GM12878 (cell line): ENCODE data around the gene C17orf78. TPM values are rescaled to one million over a fixed set of nuclear protein-coding genes. Genes with fewer than 3 reads are reported as not detected.
A peak's percentile ranks its signal among the peaks of the same experiment; 100 is the strongest.

Experiments used
- ASH2L ChIP-seq: fragments of 300-600, 200-600 bp; sonication (generic); IDR thresholded peaks from 2 replicates; pipeline ENCODE4 v1.6.1; 2017; ENCODE audit warnings: low read depth, mild to moderate bottlenecking, borderline replicate concordance
- BACH1 ChIP-seq: fragments of 450-650 bp; IDR thresholded peaks from 2 replicates; pipeline ENCODE4 v1.6.1; 2017; ENCODE audit warnings: mild to moderate bottlenecking, borderline replicate concordance
- BCL11A ChIP-seq: IDR thresholded peaks from 2 replicates; pipeline ENCODE4 v1.6.1; 2011; ENCODE audit warnings: low read depth, low read length
- CREM ChIP-seq: IDR thresholded peaks from 2 replicates; pipeline ENCODE4 v1.6.1; 2014; ENCODE audit warnings: antibody characterized with exemption, low read depth
- EED ChIP-seq: sonication (generic); IDR thresholded peaks from 2 replicates; pipeline ENCODE4 v1.6.1; 2016; ENCODE audit warnings: antibody characterized with exemption, low read depth
- ETV6 ChIP-seq, 2 experiments: fragments of 450-650 bp in 1 of 2; IDR thresholded peaks in 1 of 2; conservative IDR thresholded peaks in 1 of 2; 2 replicates each; pipeline ENCODE4 v1.6.1; 2014; ENCODE audit warnings: antibody characterized with exemption in 1 of 2, borderline replicate concordance in 1 of 2, low read depth in 1 of 2, mild to moderate bottlenecking in 1 of 2, moderate library complexity in 1 of 2
- GATAD2B ChIP-seq: fragments of 450-650 bp; conservative IDR thresholded peaks from 2 replicates; pipeline ENCODE4 v1.6.1; 2017; ENCODE audit warnings: low read depth, mild to moderate bottlenecking, moderate library complexity
- HCFC1 ChIP-seq: fragments of 150-350 bp; IDR thresholded peaks from 2 replicates; pipeline ENCODE4 v1.6.1; 2014; ENCODE audit warnings: low read length
- LARP7 ChIP-seq: fragments of 450-650 bp; IDR thresholded peaks from 2 replicates; pipeline ENCODE4 v1.6.1; 2017; ENCODE audit warnings: mild to moderate bottlenecking
- MAX ChIP-seq: IDR thresholded peaks from 2 replicates; pipeline ENCODE4 v1.6.1; 2012; ENCODE audit warnings: low read depth, low read length, improper control_type of control experiment
- MEF2B ChIP-seq: fragments of 450-650 bp; IDR thresholded peaks from 2 replicates; pipeline ENCODE4 v1.6.1; 2018; ENCODE audit warnings: mild to moderate bottlenecking, moderate library complexity; ENCODE audit not compliant: partially characterized antibody, poor library complexity, severe bottlenecking
- MYC ChIP-seq: IDR thresholded peaks from 2 replicates; pipeline ENCODE4 v1.6.1; 2011; ENCODE audit warnings: mild to moderate bottlenecking, low read length, moderate library complexity, inconsistent platforms; ENCODE audit not compliant: insufficient read depth, insufficient replicate concordance, insufficient read length, severe bottlenecking
- NFYA ChIP-seq: IDR thresholded peaks from 2 replicates; pipeline ENCODE4 v1.6.1; 2011; ENCODE audit warnings: low read depth, mild to moderate bottlenecking, low read length, improper control_type of control experiment, borderline replicate concordance
- NFYB ChIP-seq: IDR thresholded peaks from 2 replicates; pipeline ENCODE4 v1.6.1; 2011; ENCODE audit warnings: low read depth, mild to moderate bottlenecking, low read length, improper control_type of control experiment, moderate library complexity; ENCODE audit not compliant: insufficient read depth
- NR2F1 ChIP-seq: fragments of 450-650 bp; conservative IDR thresholded peaks from 2 replicates; pipeline ENCODE4 v1.6.1; 2017; ENCODE audit warnings: mild to moderate bottlenecking
- PML ChIP-seq: IDR thresholded peaks from 2 replicates; pipeline ENCODE4 v1.6.1; 2012; ENCODE audit warnings: low read length, inconsistent platforms
- POLR2A ChIP-seq: IDR thresholded peaks from 2 replicates; pipeline ENCODE4 v1.6.1; 2011; ENCODE audit warnings: low read depth, mild to moderate bottlenecking, low read length
- POLR2AphosphoS2 ChIP-seq: IDR thresholded peaks from 2 replicates; pipeline ENCODE4 v1.6.1; 2011; ENCODE audit warnings: low read depth, mild to moderate bottlenecking, low read length, improper control_type of control experiment, moderate library complexity
- POU2F2 ChIP-seq: IDR thresholded peaks from 3 replicates; pipeline ENCODE4 v1.6.1; 2011; ENCODE audit warnings: low read depth, mild to moderate bottlenecking, low read length, borderline replicate concordance
- RB1 ChIP-seq: fragments of 450-650 bp; formaldehyde crosslinking; IDR thresholded peaks from 2 replicates; pipeline ENCODE4 v1.6.1; 2017; ENCODE audit warnings: mild to moderate bottlenecking, borderline replicate concordance
- RCOR1 ChIP-seq: conservative IDR thresholded peaks from 2 replicates; pipeline ENCODE4 v1.6.1; 2012; ENCODE audit warnings: low read depth, low read length, improper control_type of control experiment
- RELA ChIP-seq: fragments of 450-650 bp; IDR thresholded peaks from 2 replicates; pipeline ENCODE4 v1.8.0; 2014; ENCODE audit warnings: borderline replicate concordance; ENCODE audit not compliant: partially characterized antibody
- SIN3A ChIP-seq: IDR thresholded peaks from 2 replicates; pipeline ENCODE4 v1.6.1; 2012; ENCODE audit warnings: low read depth, low read length, improper control_type of control experiment
- SMAD1 ChIP-seq: fragments of 450-650 bp; IDR thresholded peaks from 2 replicates; pipeline ENCODE4 v1.6.1; 2018; ENCODE audit warnings: mild to moderate bottlenecking, low read depth; ENCODE audit not compliant: partially characterized antibody
- SMARCA5 ChIP-seq: fragments of 450-650 bp; IDR thresholded peaks from 2 replicates; pipeline ENCODE4 v1.6.1; 2017; ENCODE audit warnings: mild to moderate bottlenecking
- SPI1 ChIP-seq: IDR thresholded peaks from 2 replicates; pipeline ENCODE4 v1.6.1; 2011; ENCODE audit warnings: low read depth, mild to moderate bottlenecking, low read length, moderate library complexity, borderline replicate concordance; ENCODE audit not compliant: insufficient read depth
- polyA plus RNA-seq, 11 experiments: library from polyadenylated mRNA; depleted of rRNA in 4 of 11; unstranded in 6 of 11; stranded (reverse) in 5 of 11; fragments of >200 nt; fragmentation: Nextera tagmentation in 4 of 11; fragmentation: Illumina TruSeq in 1 of 11; extraction: Ambion mirVana in 4 of 11; extraction: Trizol in 1 of 11; gene quantifications; 1 replicate in 1 of 11; 2 replicates in 10 of 11; pipeline versions ENCODE4 v1.2.1 to v1.2.3, GENCODE V29; 2011 to 2016; ENCODE audit warnings: inconsistent platforms in 2 of 11, missing spikeins in 2 of 11, low read depth in 1 of 11
- total RNA-seq, 4 experiments: library from RNA; depleted of rRNA in 3 of 4; stranded (reverse); fragments of >200 nt in 3 of 4; fragmentation: Illumina TruSeq in 1 of 4; extraction: Trizol in 1 of 4; gene quantifications; 2 replicates each; pipeline versions ENCODE4 v1.2.1 to v1.2.3, GENCODE V29; 2013 to 2021
- TF ChIP-seq, protein P1 (sequence below): fragments of 450-650 bp; IDR thresholded peaks from 2 replicates; pipeline ENCODE4 v1.6.1; 2017; ENCODE audit warnings: mild to moderate bottlenecking, low read depth, inconsistent platforms; ENCODE audit not compliant: poor library complexity, severe bottlenecking
- TF ChIP-seq, protein P2 (sequence below): fragments of 450-650 bp; IDR thresholded peaks from 2 replicates; pipeline ENCODE4 v1.6.1; 2016; ENCODE audit warnings: mild to moderate bottlenecking

Gene C17orf78
- total and polyA plus RNA-seq, 10 of the 15 experiments (the other 5 are each of a cell fraction or from before 2014, with no cell fraction given) = 0.10 TPM; not detected in 9

DNA sequence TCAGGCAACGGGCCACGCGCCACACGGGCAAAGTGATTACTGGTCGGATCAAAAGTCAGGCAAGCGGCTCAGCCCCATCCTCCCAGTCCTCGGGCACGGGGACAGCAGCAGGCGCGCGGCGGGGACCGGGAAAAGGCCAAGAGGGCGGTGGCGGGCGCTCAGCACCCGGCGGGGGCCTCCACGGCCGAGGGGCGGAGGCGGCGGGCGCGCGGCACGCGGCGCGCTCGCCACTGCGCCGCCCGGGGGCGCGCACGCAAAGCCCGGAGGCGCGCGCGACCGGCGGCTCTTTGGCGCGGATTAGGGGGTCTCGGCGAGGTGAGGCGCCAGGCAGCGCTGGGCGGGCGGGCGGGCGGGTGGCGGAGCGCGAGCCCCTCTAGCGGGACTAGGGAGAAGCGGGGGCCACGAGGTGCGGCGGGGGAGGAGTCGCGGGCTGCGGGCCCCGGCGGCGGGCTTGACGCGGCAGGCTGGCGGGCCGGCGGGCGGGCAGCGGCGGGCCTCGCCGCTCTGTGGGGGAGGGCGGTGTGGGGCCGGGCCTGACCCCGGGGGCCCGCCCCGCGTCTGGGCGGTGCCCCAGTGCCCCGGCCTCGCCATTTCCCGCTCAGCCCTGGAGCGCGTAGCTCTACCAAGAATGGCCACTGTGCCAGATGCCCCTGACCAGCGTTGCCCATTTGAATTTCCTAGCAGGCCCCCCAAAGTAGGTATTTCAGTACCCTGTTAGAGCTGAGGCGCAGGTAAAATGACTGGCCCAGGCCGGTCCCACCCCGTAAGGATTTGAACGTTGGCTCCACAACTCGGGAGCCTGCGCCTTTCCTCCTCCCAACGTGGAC is 31.1 kb downstream of the C17orf78 start, which contains the start of the genes ACACA and TADA2A (continued):
- TF ChIP-seq POU2F2 (peak; percentile 69; the same call in 1 of the 3 replicates), RCOR1 (no peak), RELA (peak; percentile 64), POLR2A (peak; percentile 84), MYC (no peak), SIN3A (0 out of 2 replicates have a peak, but pooled peaks have one; percentile 56), SMARCA5 (peak; percentile 72; the same call in 1 of the 2 replicates), EED (no peak), ASH2L (0 out of 2 replicates have a peak, but pooled peaks have one; percentile 37), MAX (0 out of 2 replicates have a peak, but pooled peaks have one; percentile 16), CREM (0 out of 2 replicates have a peak, but pooled peaks have one; percentile 33), MEF2B (no peak), PML (peak; percentile 38; the same call in 1 of the 2 replicates), NFYA (no peak), NR2F1 (peak; percentile 48), ETV6 (conservative IDR thresholded peaks at IDR 0.05 in 1 of 2, IDR thresholded peaks at IDR 0.05 in 1 of 2; ENCODE audit: borderline replicate concordance in 1 of 2, low read depth in 1 of 2) (no peak), HCFC1 (peak; percentile 11; the same call in 1 of the 2 replicates), LARP7 (peak; percentile 83), RB1 (peak; percentile 90; the same call in 1 of the 2 replicates), SPI1 (no peak), SMAD1 (peak; percentile 59), GATAD2B (peak; percentile 31), NFYB (no peak), BCL11A (no peak), POLR2AphosphoS2 (peak; percentile 58; the same call in 1 of the 2 replicates), BACH1 (peak; percentile 62; the same call in 1 of the 2 replicates)
- TF ChIP-seq, protein P1, sequence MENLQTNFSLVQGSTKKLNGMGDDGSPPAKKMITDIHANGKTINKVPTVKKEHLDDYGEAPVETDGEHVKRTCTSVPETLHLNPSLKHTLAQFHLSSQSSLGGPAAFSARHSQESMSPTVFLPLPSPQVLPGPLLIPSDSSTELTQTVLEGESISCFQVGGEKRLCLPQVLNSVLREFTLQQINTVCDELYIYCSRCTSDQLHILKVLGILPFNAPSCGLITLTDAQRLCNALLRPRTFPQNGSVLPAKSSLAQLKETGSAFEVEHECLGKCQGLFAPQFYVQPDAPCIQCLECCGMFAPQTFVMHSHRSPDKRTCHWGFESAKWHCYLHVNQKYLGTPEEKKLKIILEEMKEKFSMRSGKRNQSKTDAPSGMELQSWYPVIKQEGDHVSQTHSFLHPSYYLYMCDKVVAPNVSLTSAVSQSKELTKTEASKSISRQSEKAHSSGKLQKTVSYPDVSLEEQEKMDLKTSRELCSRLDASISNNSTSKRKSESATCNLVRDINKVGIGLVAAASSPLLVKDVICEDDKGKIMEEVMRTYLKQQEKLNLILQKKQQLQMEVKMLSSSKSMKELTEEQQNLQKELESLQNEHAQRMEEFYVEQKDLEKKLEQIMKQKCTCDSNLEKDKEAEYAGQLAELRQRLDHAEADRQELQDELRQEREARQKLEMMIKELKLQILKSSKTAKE = no peak
- TF ChIP-seq, protein P2, sequence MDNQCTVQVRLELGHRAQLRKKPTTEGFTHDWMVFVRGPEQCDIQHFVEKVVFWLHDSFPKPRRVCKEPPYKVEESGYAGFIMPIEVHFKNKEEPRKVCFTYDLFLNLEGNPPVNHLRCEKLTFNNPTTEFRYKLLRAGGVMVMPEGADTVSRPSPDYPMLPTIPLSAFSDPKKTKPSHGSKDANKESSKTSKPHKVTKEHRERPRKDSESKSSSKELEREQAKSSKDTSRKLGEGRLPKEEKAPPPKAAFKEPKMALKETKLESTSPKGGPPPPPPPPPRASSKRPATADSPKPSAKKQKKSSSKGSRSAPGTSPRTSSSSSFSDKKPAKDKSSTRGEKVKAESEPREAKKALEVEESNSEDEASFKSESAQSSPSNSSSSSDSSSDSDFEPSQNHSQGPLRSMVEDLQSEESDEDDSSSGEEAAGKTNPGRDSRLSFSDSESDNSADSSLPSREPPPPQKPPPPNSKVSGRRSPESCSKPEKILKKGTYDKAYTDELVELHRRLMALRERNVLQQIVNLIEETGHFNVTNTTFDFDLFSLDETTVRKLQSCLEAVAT = no peak
